ACC112 (cell line): ENCODE data around the gene RNF113A.
"Not testable (repeated sequence)": the region's sequence is repeated elsewhere in the genome, so short reads cannot be mapped to it uniquely, and the experiment has no call there.

Experiments
- H2AFZ ChIP-seq: fragments of 200-600 bp; sonication (generic); one replicate; pipeline ENCODE4 v1.6.0; 2017; ENCODE audit warnings: antibody characterized with exemption, low read length; ENCODE audit not compliant: unreplicated experiment
- H3K27ac ChIP-seq: fragments of 200-600 bp; sonication (generic); 2 replicates; pipeline ENCODE4 v1.5.1; 2014; ENCODE audit warnings: low read depth, mild to moderate bottlenecking, antibody characterized with exemption, low read length, moderate library complexity
- H3K27me3 ChIP-seq: fragments of 200-600 bp; sonication (generic); 2 replicates; pipeline ENCODE4 v1.6.1; 2014; ENCODE audit warnings: mild to moderate bottlenecking, antibody characterized with exemption, low read length, moderate library complexity, mixed read lengths; ENCODE audit not compliant: insufficient read depth
- H3K36me3 ChIP-seq: fragments of 200-600 bp; sonication (generic); 2 replicates; pipeline ENCODE4 v1.6.1; 2016; ENCODE audit warnings: mild to moderate bottlenecking, antibody characterized with exemption, low read length, moderate library complexity, mixed read lengths; ENCODE audit not compliant: insufficient read depth
- H3K4me1 ChIP-seq: fragments of 200-600 bp; sonication (generic); one replicate; pipeline ENCODE4 v1.6.1; 2016; ENCODE audit warnings: low read length, mixed read lengths; ENCODE audit not compliant: insufficient read depth, unreplicated experiment, control insufficient read depth
- H3K4me3 ChIP-seq: fragments of 200-600 bp; sonication (generic); 2 replicates; pipeline ENCODE4 v1.5.1; 2014; ENCODE audit warnings: mild to moderate bottlenecking, low read depth, low read length
- H3K79me2 ChIP-seq: fragments of 200-600 bp; sonication (generic); one replicate; pipeline ENCODE4 v1.6.0; 2016; ENCODE audit warnings: low read length; ENCODE audit not compliant: control insufficient read depth, unreplicated experiment, insufficient read depth

RNF113A gene

DNA sequence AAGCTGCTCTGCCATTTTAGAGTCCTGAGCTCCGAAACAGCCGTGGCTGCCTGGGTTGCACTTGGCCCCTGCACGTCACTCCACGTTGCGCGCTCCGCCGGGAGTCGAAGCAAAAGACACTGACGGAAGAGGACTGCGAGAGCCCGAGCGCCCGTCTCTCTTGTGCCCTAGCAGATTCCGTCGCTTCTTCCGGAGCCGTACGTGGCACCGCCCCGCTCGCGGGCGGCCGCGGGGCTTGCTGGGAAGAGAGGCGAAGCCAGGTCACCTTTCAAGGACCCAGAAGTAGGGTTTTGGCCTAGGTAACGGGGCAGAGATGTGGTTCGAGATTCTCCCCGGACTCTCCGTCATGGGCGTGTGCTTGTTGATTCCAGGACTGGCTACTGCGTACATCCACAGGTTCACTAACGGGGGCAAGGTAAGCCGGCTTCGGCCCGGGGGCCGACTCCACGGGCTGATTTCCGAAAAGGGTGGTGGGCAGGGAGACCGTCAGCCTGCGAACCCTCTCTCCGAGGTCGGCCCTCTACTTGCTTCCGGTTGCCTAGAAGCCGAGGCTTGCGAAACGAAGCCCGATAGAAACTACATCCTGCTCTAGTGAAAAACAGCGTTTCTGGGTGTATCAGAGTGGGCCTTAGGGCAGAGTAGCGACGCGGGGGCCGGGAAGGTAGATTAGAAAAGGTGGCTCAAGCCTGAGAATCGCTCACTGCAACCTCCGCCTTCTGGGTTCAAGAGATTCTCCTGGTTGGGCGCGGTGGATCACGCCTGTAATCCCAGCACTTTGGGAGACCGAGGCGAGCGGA lies at the start of gene RNF113A, which contains the start of gene NDUFA1:
Gene RNF113A (minus strand): TSS at position 135 of the 797 bp plus-strand sequence. CDS start 120 bp downstream, at position 15.
Gene NDUFA1 (plus strand): TSS at position 234 of the 797 bp plus-strand sequence. CDS start 80 bp downstream, at position 314.
- no peaks in the 10 kb centered on the region for H3K27me3 ChIP-seq
- peak within 1 kb of the TSS; percentile 86 for H2AFZ ChIP-seq
- H3K4me1 ChIP-seq, result no peaks in the 10 kb centered on the region
- no peaks in the 10 kb centered on the region for H3K36me3 ChIP-seq
- H3K79me2 ChIP-seq, result peaks cover 28% of the 10 kb centered on the region
- H3K27ac ChIP-seq, result peak within 1 kb of the TSS; percentile 85
- H3K4me3 ChIP-seq, result peak within 1 kb of the TSS; percentile 87

DNA sequence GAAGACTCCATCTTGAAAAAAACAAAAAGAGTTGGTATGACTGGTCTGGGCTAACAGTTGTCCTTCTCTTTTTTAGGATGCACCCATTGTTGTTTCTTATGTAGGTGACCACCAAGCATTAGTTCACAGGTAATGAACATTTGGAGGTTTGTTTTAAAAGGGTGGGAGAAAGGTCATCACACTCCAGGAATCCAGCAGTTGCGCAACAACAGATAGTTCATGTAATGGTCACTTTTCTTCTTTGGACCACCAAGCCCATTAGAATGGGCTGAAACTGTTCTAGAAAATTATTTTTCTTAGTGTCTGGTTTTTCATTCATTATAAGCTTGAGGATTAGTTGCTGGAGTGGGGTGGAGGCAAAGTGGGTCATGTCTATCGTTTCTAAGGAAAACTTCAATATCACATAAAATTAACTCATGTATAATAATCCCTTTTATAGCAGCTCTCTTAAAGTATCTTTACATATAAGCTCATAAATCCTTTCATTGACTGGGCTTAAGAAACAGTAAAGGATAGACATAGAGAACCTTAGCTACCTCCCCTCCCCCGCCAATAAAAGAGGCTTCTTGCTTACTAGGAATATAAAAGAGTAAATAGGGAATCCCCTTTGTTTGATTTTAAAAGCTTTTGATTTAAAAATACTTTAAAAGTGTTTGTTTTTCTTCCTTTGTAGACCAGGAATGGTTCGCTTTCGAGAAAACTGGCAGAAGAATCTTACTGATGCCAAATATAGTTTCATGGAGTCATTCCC lies 48.5 kb upstream of the RNF113A start:
- Histone ChIP-seq H3K27ac (no peak overlapping the region), H3K36me3 (no peaks in the 10 kb centered on the region), H3K79me2 (no peaks in the 10 kb centered on the region), H2AFZ (no peak overlapping the region), H3K4me3 (no peak overlapping the region), H3K27me3 (no peaks in the 10 kb centered on the region), H3K4me1 (no peaks in the 10 kb centered on the region)

DNA sequence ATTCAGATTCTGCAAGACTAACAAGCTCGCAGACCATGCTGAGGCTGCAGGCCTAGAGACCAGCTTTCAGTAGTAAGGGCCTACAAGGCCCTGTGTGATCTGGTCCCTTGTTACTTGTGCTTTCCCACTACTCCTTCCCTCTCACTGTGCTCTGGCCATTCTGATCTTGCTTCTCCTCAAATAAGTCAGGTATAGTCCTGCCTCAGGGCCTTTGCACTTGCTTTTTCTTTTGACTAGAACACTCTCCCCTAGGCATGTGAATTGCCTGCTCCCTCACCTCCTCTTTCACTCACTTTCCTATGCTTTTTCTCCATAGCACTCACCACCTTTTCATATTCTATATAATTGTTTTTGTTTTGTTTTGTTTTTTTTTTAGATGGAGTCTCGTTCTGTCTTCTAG lies 46.3 kb upstream of the RNF113A start:
- Histone ChIP-seq H3K27ac (no peak overlapping the region), H3K27me3 (no peaks in the 10 kb centered on the region), H3K79me2 (no peaks in the 10 kb centered on the region), H2AFZ (no peak overlapping the region), H3K4me1 (no peaks in the 10 kb centered on the region), H3K36me3 (no peaks in the 10 kb centered on the region), H3K4me3 (no peak overlapping the region)

DNA sequence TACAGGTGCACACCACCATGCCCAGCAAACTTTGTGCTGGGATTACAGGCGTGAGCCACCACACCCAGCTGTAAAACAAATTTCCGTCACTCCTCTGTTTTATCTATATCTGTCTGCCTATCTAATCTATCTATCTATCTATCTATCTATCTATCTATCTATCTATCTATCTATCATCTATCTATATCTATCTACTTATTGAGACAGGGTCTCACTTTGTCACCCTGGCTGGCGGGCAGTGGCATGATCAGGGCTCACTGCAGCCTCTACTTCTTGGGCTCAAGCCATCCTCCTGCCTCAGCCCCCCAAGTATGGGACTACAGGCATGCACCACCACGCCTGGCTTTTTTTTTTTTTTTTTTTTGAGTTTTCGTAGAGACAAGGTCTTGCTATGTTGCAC lies 44.8 kb upstream of the RNF113A start:
- Histone ChIP-seq H3K4me1 (no peaks in the 10 kb centered on the region), H3K4me3 (no peak overlapping the region), H3K27ac (no peak overlapping the region), H3K79me2 (no peaks in the 10 kb centered on the region), H3K36me3 (no peaks in the 10 kb centered on the region), H2AFZ (no peak overlapping the region), H3K27me3 (no peaks in the 10 kb centered on the region)

DNA sequence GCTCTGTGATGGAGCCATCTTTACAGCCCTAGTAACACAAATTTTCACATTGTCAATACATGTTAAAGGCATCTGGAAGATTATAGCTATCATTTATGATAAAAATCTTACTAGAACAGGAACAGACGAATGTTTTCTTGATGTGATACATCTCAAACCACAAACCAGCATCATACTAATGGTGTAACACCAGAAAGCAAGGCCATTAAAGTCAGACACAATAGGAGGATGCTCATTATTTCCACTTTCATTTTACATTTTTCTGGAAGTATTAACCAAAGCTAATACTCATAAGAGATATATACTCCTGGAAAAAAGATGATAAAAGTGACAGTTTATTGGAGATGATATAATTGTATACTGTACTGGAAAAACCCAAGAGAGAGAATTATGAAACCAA lies 29.4 kb upstream of the RNF113A start:
- H3K79me2 ChIP-seq, result no peaks in the 10 kb centered on the region
- no peak overlapping the region for H3K4me3 ChIP-seq
- H2AFZ ChIP-seq, result no peak overlapping the region
- H3K27me3 ChIP-seq, result no peaks in the 10 kb centered on the region
- H3K36me3 ChIP-seq, result no peaks in the 10 kb centered on the region
- H3K4me1 ChIP-seq, result no peaks in the 10 kb centered on the region
- H3K27ac ChIP-seq, result no peak overlapping the region

DNA sequence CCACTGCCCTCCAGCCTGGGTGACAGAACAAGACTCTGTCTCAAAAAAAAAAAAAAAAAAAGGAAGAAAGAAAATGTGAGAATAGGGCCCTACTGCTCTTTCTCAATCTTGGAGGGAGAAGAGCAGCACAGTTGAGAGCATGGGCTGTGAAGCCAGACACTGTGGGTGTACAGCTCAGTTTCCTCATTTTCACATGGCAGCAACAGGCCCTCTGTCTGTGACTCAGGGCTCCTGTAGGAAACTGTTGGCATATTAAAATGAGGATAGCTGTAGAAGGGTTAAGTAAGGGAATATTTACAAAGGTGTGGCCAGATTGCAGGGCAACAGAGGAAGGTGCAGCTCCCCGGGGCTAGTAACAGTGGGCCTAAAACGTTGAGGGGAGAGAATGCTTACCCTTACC lies 27.6 kb upstream of the RNF113A start:
- no peaks in the 10 kb centered on the region for H3K36me3 ChIP-seq
- no peak overlapping the region for H3K27ac ChIP-seq

DNA sequence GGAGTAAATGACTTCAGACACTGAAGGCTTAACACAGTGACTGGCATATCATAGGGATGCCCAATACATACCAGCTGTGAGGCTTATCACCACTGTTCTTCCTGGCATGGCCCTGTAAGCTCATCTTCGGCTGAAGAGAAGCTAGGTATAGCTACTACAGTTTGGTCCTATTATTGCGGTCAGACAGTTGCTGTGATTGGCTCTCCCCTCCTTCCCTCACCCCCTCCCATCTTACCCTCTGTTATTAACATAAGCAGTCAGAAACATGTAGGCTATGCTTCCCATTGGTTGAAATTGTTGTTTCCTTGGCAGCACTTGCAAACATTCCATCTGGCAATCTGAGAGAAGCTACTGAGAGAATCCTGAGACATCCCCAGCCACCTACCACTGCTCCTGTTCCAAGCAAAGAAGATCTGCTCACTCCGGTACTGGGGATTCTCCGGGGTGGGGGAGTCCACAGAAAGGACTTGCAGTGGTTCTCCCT lies 24.4 kb upstream of the RNF113A start, which contains the start of gene AKAP14:
Gene AKAP14 (plus strand): TSS at position 51 of the 484 bp plus-strand sequence. CDS start 7,331 bp downstream, outside the sequence.
- Histone ChIP-seq H3K79me2 (no peaks in the 10 kb centered on the region), H3K36me3 (no peaks in the 10 kb centered on the region), H3K4me3 (no peak within 1 kb of the TSS), H3K27me3 (no peaks in the 10 kb centered on the region), H3K4me1 (no peaks in the 10 kb centered on the region), H2AFZ (no peak within 1 kb of the TSS), H3K27ac (no peak within 1 kb of the TSS)

More for the DNA sequence above, 27.6 kb upstream of the RNF113A start:
- Histone ChIP-seq H2AFZ (no peak overlapping the region), H3K4me3 (no peak overlapping the region), H3K27me3 (no peaks in the 10 kb centered on the region), H3K4me1 (no peaks in the 10 kb centered on the region), H3K79me2 (no peaks in the 10 kb centered on the region)

DNA sequence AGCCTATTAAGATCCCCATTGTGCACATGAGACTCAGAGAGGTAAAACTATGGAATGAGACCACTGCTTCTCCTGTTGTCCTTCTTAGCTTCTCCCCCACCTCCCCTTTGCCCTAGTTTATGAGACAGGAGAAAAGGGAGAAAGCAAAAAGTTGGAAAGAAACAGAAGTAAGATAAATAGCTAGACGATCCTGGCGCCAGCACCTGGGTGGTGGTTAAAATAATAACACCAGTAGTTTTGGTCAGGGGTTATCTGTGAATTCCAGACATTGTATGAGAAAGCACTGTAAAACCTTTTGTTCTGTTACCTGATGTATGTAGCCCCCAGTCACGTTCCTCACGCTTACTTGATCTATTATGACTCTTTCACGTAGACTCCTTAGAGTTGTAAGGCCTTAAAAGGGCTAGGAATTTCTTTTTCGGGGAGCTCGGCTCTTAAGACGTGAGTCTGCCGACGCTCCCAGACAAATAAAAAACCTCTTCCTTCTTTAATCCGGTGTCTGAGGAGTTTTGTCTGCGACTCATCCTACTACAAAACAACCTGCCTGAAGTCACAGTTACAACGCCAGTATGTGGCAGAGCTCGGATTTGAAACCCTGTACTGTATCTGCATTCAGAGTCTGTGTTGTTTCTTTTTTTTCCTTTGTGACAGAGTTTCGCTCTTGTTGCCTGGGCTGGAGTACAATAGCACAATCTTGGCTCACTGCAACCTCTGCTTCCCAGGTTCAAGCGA lies 20.6 kb upstream of the RNF113A start:
- not testable (repeated sequence) for H3K27me3 ChIP-seq, H3K4me1 ChIP-seq, H2AFZ ChIP-seq, H3K79me2 ChIP-seq, H3K36me3 ChIP-seq, H3K27ac ChIP-seq, H3K4me3 ChIP-seq

DNA sequence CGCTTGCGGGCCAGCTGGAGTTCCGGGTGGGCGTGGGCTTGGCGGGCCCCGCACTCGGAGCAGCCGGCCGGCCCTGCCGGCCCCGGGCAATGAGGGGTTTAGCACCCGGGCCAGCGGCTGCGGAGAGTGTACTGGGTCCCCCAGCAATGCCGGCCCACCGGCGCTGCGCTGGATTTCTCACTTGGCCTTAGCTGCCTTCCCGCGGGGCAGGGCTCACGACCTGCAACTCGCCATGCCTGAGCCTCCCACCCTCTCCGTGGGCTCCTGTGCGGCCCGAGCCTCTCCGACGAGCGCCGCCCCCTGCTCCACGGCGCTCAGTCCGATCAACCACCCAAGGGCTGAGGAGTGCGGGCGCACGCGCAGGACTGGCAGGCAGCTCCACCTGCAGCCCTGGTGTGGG lies 19.1 kb upstream of the RNF113A start:
- H3K27ac ChIP-seq, result not testable (repeated sequence)

DNA sequence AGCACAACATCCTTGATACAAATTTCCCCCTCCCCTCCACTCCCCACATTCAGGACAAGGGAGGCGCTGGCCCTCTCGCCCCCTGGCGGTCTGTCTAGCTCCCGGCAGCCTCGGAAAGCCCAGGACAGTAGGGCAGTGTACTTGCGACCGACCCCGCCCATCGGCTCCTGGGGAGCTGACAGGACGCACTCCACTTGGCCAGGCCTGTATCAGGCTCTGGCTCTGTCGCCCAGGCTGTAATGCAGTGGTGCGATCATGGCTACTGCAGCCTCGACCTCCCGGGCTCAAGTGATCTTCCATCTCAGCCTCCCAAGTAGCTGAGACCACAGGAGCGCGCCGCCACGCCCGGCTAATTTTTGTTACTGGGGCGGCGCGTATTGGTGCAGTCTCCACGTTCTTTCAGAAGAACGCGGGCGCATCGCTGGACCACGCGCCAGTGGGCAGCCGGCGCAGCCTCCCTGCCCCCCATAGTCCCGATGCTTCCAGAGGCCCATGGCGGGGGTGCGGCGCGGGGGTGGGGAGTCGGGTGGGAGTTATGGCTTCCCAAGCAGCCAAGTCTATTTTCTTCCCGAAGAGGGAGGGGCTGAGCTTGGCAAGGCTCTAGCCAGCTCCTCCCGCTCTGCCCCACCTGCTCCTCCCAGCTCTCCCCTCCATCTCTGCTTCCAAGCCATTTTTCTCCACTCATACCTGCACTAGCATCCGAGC lies 16.3 kb upstream of the RNF113A start:
- peak overlapping the region; percentile 85 for H2AFZ ChIP-seq
- peak overlapping the region; percentile 77 for H3K4me3 ChIP-seq

More for the DNA sequence above, 19.1 kb upstream of the RNF113A start:
- not testable (repeated sequence) for H3K36me3 ChIP-seq, H3K27me3 ChIP-seq, H3K79me2 ChIP-seq, H3K4me3 ChIP-seq, H2AFZ ChIP-seq, H3K4me1 ChIP-seq

More for the DNA sequence above, 16.3 kb upstream of the RNF113A start:
- no peaks in the 10 kb centered on the region for H3K36me3 ChIP-seq
- no peak overlapping the region for H3K27ac ChIP-seq
- H3K27me3 ChIP-seq, result no peaks in the 10 kb centered on the region
- no peaks in the 10 kb centered on the region for H3K79me2 ChIP-seq
- H3K4me1 ChIP-seq, result no peaks in the 10 kb centered on the region
